Panc1 (cell line): ENCODE results near the gene CNOT1.

Experiments
- CTCF ChIP-seq: fragments of 450-650 bp; IDR thresholded peaks from 2 replicates; pipeline ENCODE4 v1.5.1; 2017; ENCODE audit warnings: mild to moderate bottlenecking
- POLR2AphosphoS5 ChIP-seq: IDR thresholded peaks from 2 replicates; pipeline ENCODE4 v1.6.1; 2012; ENCODE audit warnings: mild to moderate bottlenecking, low read depth, low read length, moderate library complexity

GRCh38 chr16:58652741-58653140, 23.1 kb upstream of the CNOT1 start:
- TF ChIP-seq CTCF (no peak), POLR2AphosphoS5 (no peak)
